ENCODE results near the gene ILF3. TPM values are rescaled to one million over a fixed set of nuclear protein-coding genes. Genes with fewer than 3 reads are reported as not detected.

Gene ILF3
- polyA plus RNA-seq, 1 experiment: 155 TPM

DNA sequence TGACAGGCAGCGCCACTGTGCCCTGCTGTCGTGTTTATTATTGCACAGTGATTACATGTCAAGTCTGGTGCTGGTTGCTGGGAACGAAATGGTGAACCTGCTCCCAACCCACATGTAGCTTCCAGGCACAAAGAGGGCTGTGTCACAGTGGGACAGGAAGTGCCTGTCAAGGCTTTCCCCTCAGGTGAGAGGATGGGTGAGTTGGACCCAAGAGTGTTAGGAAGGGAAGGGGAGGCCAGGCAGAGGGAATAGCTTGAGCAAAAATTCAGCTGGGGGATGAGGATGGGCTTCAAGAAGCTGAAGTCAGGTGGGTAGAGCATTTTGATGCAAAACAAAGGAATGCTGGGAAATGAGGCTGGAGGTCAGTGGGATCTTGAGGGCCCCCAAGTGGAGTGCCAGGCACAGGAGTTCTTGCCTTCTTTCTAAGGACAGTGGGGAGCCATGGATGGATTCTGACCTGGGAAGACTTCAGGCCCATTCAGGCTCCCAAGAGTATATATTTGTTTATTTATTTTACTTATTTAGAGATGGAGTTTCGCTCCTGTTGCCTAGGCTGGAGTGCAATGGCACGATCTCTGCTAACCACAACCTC lies 38.6 kb downstream of the ILF3 start:
- POLR2A ChIA-PET: no interaction called here

DNA sequence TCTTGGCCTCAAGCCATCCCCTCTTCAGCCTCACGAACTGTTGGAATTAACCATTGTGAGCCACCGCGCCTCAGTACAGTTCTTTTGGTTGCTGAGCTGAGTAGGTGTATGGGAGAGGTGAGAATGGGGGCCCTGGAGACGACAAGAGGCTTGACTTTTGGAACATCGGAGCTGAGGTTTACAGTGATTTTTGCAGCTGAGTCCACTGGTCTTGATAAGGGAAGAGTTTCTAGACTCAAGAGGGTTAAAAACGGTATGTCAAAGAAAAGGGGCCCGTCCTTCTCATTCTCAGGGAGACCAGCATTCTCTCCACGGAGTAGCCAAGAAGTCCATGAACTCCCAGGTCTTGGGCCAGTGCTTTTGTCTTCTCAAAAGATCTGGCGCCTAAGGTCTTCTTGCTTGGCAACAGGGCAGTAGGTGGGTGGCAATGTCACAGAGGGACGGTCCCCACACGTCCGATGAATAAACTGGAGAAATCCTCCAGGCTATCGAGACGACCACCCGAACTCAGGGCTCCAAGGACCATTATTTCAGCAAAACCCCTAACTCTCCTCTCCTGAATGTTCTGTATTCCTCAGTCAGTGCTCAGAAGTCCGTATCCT lies 40.7 kb downstream of the ILF3 start:
- TF ChIP-seq, protein P1, sequence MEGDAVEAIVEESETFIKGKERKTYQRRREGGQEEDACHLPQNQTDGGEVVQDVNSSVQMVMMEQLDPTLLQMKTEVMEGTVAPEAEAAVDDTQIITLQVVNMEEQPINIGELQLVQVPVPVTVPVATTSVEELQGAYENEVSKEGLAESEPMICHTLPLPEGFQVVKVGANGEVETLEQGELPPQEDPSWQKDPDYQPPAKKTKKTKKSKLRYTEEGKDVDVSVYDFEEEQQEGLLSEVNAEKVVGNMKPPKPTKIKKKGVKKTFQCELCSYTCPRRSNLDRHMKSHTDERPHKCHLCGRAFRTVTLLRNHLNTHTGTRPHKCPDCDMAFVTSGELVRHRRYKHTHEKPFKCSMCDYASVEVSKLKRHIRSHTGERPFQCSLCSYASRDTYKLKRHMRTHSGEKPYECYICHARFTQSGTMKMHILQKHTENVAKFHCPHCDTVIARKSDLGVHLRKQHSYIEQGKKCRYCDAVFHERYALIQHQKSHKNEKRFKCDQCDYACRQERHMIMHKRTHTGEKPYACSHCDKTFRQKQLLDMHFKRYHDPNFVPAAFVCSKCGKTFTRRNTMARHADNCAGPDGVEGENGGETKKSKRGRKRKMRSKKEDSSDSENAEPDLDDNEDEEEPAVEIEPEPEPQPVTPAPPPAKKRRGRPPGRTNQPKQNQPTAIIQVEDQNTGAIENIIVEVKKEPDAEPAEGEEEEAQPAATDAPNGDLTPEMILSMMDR (IDR thresholded peaks at IDR 0.05; ENCODE audit: low read depth, low read length): no peak
- CTCF ChIA-PET: interaction anchor here (1.2 to 1.6 kb wide), 3 partner anchors 50 to 114 kb away, joined by 3 to 10 read pairs (median 5); no protein-coding TSS in a partner anchor
- H3K4me3 ChIP-seq (ENCODE audit: low read depth, low read length): no peak overlapping the region

More for the DNA sequence above, 38.6 kb downstream of the ILF3 start:
- TF ChIP-seq, protein P1 (IDR thresholded peaks at IDR 0.05; ENCODE audit: low read depth, low read length): no peak
- Histone ChIP-seq H3K9me3 (ENCODE audit: control insufficient read depth, insufficient read depth, low read length) (no peaks in the 10 kb centered on the region), H3K27me3 (ENCODE audit: control insufficient read depth, insufficient read depth, low read length) (no peaks in the 10 kb centered on the region), H3K27ac (ENCODE audit: low read depth, low read length) (no peak overlapping the region), H3K4me3 (ENCODE audit: low read depth, low read length) (no peak overlapping the region)
- CTCF ChIA-PET: interaction anchor here (0.6 kb wide), 2 partner anchors 11 to 220 kb away, joined by 3 to 10 read pairs; no protein-coding TSS in a partner anchor
- no peak for DNase-seq (ENCODE audit: low read depth, low spot score)

DNA sequence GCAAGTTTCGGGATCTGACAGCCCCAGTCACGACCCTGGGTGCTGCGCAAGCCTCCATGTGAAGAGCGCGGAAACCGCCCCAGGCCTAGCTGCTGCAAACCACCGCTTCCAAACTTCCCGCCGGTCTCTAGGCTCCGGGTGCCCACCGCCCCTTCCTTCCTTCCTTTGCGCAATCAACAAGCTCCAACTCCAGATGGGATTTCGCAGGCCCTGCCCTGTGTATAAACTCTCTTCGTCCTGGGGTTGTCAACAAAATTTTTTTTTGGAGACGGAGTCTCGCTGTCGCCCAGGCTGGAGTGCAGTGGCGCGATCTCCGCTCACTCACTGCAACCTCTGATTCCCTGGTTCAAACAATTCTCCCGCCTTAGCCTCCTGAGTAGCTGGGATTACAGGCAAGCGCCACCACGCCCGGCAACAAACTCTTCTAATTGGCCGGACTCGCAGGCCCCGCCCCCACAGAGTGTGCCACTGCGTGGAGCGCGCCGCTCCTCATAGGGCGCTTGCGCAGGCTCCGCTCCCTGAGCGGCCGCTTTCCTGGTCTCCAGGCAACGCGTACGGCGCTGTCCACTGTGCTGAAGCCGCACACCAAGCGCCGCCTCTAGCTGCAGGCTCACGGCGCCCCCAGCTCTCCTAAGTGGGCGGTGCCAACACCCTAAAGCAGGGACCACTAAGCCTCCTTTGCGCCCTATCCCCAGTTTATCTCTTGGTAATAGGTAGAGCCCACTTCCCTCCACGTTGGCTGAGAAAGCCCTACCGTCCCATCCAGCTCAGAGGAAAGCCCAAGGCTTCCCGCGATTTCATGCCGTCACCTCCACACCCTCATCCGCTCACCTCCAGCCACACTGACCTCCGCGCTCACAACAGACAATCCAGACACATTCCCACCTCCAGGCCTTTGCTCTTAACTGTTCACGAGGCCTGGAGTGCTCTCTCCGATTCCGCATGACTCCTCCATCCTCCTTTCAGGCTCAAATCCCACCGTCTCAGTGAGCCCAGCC lies 41.6 kb downstream of the ILF3 start:
- CTCF ChIA-PET: interaction anchor here (1.2 to 1.6 kb wide), 2 partner anchors 51 to 115 kb away, joined by 5 to 10 read pairs; no protein-coding TSS in a partner anchor
- Histone ChIP-seq H3K4me3 (ENCODE audit: low read depth, low read length) (no peak overlapping the region), H3K27me3 (ENCODE audit: control insufficient read depth, insufficient read depth, low read length) (no peaks in the 10 kb centered on the region), H3K27ac (ENCODE audit: low read depth, low read length) (no peak overlapping the region), H3K9me3 (ENCODE audit: control insufficient read depth, insufficient read depth, low read length) (no peaks in the 10 kb centered on the region)
- POLR2A ChIA-PET: interaction anchor here (0.6 kb wide), 2 partner anchors 24 to 84 kb away, joined by 3 to 6 read pairs; no protein-coding TSS in a partner anchor
- TF ChIP-seq, protein P1 (IDR thresholded peaks at IDR 0.05; ENCODE audit: low read depth, low read length): no peak
- DNase-seq (ENCODE audit: low read depth, low spot score): peak; percentile 85

More for the DNA sequence above, 40.7 kb downstream of the ILF3 start:
- DNase-seq (ENCODE audit: low read depth, low spot score): no peak
- Histone ChIP-seq H3K9me3 (ENCODE audit: control insufficient read depth, insufficient read depth, low read length) (no peaks in the 10 kb centered on the region), H3K27ac (ENCODE audit: low read depth, low read length) (no peak overlapping the region), H3K27me3 (ENCODE audit: control insufficient read depth, insufficient read depth, low read length) (no peaks in the 10 kb centered on the region)
- POLR2A ChIA-PET: interaction anchor here (0.6 kb wide), 1 partner anchor 83 kb away, joined by 3 read pairs; no protein-coding TSS in a partner anchor

DNA sequence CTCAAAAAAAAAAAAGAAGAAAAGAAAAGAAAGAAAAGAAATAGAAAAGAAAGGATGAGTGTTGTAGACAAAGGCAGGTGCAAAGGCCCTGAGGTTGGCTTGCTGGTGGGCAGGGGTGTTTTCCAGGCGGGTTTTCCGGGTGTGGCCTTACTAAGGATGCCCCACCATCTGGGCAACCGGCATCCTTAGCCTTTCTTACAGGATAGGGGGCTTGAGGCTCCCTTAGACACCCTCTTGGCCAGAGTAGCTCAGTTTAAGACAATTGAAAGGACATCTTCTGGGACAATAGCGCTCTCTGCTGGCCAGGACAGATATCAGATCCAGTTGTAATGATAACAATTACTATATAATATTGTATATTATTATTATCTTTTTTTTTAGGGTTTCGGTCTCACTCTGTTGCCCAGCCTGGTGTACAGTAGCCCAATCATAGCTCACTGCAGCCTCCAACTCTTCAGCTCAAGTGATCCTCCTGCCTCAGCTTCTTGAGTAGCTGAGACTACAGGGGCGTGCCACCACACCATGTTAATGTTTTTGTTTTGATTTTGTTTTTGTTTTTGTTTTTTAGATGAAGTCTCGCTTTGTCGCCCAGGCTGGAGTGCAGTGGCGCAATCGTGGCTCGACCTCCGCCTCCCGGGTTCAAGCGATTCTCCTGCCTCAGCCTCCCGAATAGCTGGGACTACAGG lies 45.6 kb downstream of the ILF3 start:
- Histone ChIP-seq H3K4me3 (ENCODE audit: low read depth, low read length) (no peak overlapping the region), H3K27me3 (ENCODE audit: control insufficient read depth, insufficient read depth, low read length) (no peaks in the 10 kb centered on the region), H3K27ac (ENCODE audit: low read depth, low read length) (no peak overlapping the region), H3K9me3 (ENCODE audit: control insufficient read depth, insufficient read depth, low read length) (no peaks in the 10 kb centered on the region; the same call in 1 of the 2 replicates)
- ChIA-PET CTCF (interaction anchor here (0.5 to 3.7 kb wide), 35 partner anchors 10 to 548 kb away, joined by 3 to 86 read pairs (median 5); partner anchors contain the start of genes CDC37 and DNM2), POLR2A (no interaction called here)
- TF ChIP-seq, protein P1 (IDR thresholded peaks at IDR 0.05; ENCODE audit: low read depth, low read length): peak; percentile 62
- DNase-seq (ENCODE audit: low read depth, low spot score): peak; percentile 23
